B cell (primary cell): ENCODE measurements around the gene CNGB1. TPM values are rescaled to one million over a fixed set of nuclear protein-coding genes. Genes with fewer than 3 reads are reported as not detected.

Source experiments
- ATAC-seq: fragments of 200-7000 bp; cut with Tn5 transposase; one replicate; pipeline ENCODE4 v1.10.0; 2021; ENCODE audit warnings: low read depth, mild to moderate bottlenecking, moderate number of reproducible peaks, moderate library complexity
- CTCF ChIA-PET: fragments of 350-600 bp; sonication (Branson Sonifier 250); formaldehyde crosslinking; loops from one replicate; lab custom pipeline; 2021; ENCODE audit warnings: antibody characterized with exemption, inconsistent platforms; lab: Charles Lee
- POLR2A ChIA-PET: fragments of 350-600 bp; sonication (Branson Sonifier 250); formaldehyde crosslinking; loops from one replicate; lab custom pipeline; 2021; ENCODE audit warnings: antibody characterized with exemption; lab: Charles Lee
- DNase-seq: peaks from one replicate; pipeline ENCODE4 v3.0.0; 2013
- H2AFZ ChIP-seq: 2 replicates; pipeline ENCODE4 v1.6.1; 2012; ENCODE audit warnings: mild to moderate bottlenecking, low read depth, low read length; ENCODE audit not compliant: insufficient read depth, poor library complexity, severe bottlenecking
- H3K27ac ChIP-seq, 2 donors: 1 replicate in 1 of 2; 2 replicates in 1 of 2; pipeline ENCODE4 v1.5.1; 2012 to 2013; ENCODE audit warnings: low read length in 2 of 2, mild to moderate bottlenecking in 2 of 2, moderate library complexity in 1 of 2
- H3K27me3 ChIP-seq, 4 experiments: fragments of 200-600 bp in 1 of 4; sonication (generic) in 1 of 4; replicated peaks in 1 of 4; 1 replicate in 2 of 4; 2 replicates in 2 of 4; pipeline versions ENCODE4 v1.6.1 to v1.7.0; 2013 to 2016; ENCODE audit warnings: low read length in 3 of 4, mild to moderate bottlenecking in 2 of 4, mixed read lengths in 1 of 4, moderate library complexity in 1 of 4; ENCODE audit not compliant: insufficient read depth in 4 of 4, control insufficient read depth in 3 of 4; ENCODE audit errors: control extremely low read depth in 1 of 4
- H3K36me3 ChIP-seq, 2 experiments: replicated peaks in 1 of 2; 1 replicate in 1 of 2; 2 replicates in 1 of 2; pipeline versions ENCODE4 v1.6.1 to v1.7.1; 2013; ENCODE audit warnings: low read length in 1 of 2; ENCODE audit not compliant: insufficient read depth in 2 of 2, control insufficient read depth in 1 of 2; ENCODE audit errors: control extremely low read depth in 1 of 2, extremely low read depth in 1 of 2
- H3K4me1 ChIP-seq, 2 donors: fragments of 200-600 bp in 1 of 2; sonication (generic) in 1 of 2; 1 replicate in 1 of 2; 2 replicates in 1 of 2; pipeline versions ENCODE4 v1.5.1 to v1.6.1; 2013 to 2017; ENCODE audit warnings: low read length in 2 of 2; ENCODE audit not compliant: control insufficient read depth in 2 of 2, insufficient read depth in 2 of 2
- H3K4me2 ChIP-seq: replicated peaks from 2 replicates; pipeline ENCODE3; 2012; ENCODE audit warnings: mild to moderate bottlenecking, low read depth, low read length; ENCODE audit not compliant: poor library complexity, severe bottlenecking
- H3K4me3 ChIP-seq, 5 experiments: fragments of 200-600 bp in 1 of 5; sonication (generic) in 1 of 5; 1 replicate in 3 of 5; 2 replicates in 2 of 5; pipeline versions ENCODE4 v1.5.1 to v1.7.0; 2011 to 2016; ENCODE audit warnings: low read length in 4 of 5, mild to moderate bottlenecking in 4 of 5, low read depth in 2 of 5, control low read depth in 1 of 5, moderate library complexity in 1 of 5; ENCODE audit not compliant: insufficient read depth in 1 of 5; ENCODE audit errors: control extremely low read depth in 1 of 5, extremely low read depth in 1 of 5
- H3K79me2 ChIP-seq: fragments of 200-600 bp; sonication (generic); one replicate; pipeline ENCODE4 v1.6.0; 2016; ENCODE audit warnings: low read length; ENCODE audit not compliant: control insufficient read depth, insufficient read depth
- H3K9ac ChIP-seq: fragments of 200-600 bp; sonication (generic); 2 replicates; pipeline ENCODE4 v1.6.1; 2017; ENCODE audit warnings: mild to moderate bottlenecking, low read length, moderate library complexity
- H3K9me3 ChIP-seq, 3 donors: one replicate each; pipeline versions ENCODE4 v1.6.1 to v1.7.1; 2013; ENCODE audit warnings: low read length in 2 of 3; ENCODE audit not compliant: control insufficient read depth in 2 of 3, insufficient read depth in 1 of 3; ENCODE audit errors: control extremely low read depth in 1 of 3
- H4K20me1 ChIP-seq: 2 replicates; pipeline ENCODE4 v1.6.0; 2012; ENCODE audit warnings: mild to moderate bottlenecking, low read length; ENCODE audit not compliant: insufficient read depth, control insufficient read depth, poor library complexity, severe bottlenecking
- H3K27ac Mint-ChIP-seq: one replicate; pipeline ENCODE4 v1.8.0; 2021; ENCODE audit warnings: mixed read lengths
- H3K27me3 Mint-ChIP-seq: one replicate; pipeline ENCODE4 v1.8.0; 2021; ENCODE audit warnings: mixed read lengths
- H3K4me1 Mint-ChIP-seq: one replicate; pipeline ENCODE4 v1.8.0; 2021; ENCODE audit warnings: mixed read lengths
- H3K4me3 Mint-ChIP-seq: one replicate; pipeline ENCODE4 v1.8.0; 2021; ENCODE audit warnings: mixed read lengths
- H3K9me3 Mint-ChIP-seq: one replicate; pipeline ENCODE4 v1.8.0; 2022; ENCODE audit warnings: mixed read lengths; ENCODE audit not compliant: insufficient read depth
- CTCF ChIP-seq: fragments of 200-600 bp; IDR thresholded peaks from one replicate; pipeline ENCODE4 v1.8.0; 2022; ENCODE audit warnings: antibody characterized with exemption, mild to moderate bottlenecking
- EZH2 ChIP-seq: IDR thresholded peaks from 2 replicates; pipeline ENCODE4 v1.6.1; 2012; ENCODE audit warnings: borderline replicate concordance, low read depth, mild to moderate bottlenecking, moderate library complexity, low read length; ENCODE audit not compliant: insufficient read depth, poor library complexity, severe bottlenecking
- WGBS: methylation state at CpG from one replicate; pipeline ENCODE4 v1.1.5; 2013; ENCODE audit warnings: missing lambda C conversion rate; ENCODE audit not compliant: insufficient coverage; 5-methylcytosine and 5-hydroxymethylcytosine counted together
- intact Hi-C: fragments of 100-400 bp; cut with micrococcal nuclease; formaldehyde crosslinking; loops from one replicate; pipeline ENCODE4 v1.10.0; 2022
- polyA plus RNA-seq: library from polyadenylated mRNA; depleted of rRNA; stranded (reverse); fragments of >200 nt; gene quantifications from 2 replicates; pipeline ENCODE4 v1.2.3, GENCODE V29; 2012
- total RNA-seq, 2 donors: library from RNA; stranded (reverse); fragments of 120-200 nt in 1 of 2; gene quantifications; 1 replicate in 1 of 2; 2 replicates in 1 of 2; pipeline versions ENCODE4 v1.2.3 to v1.2.4, GENCODE V29; 2013 to 2022

Gene CNGB1
- total and polyA plus RNA-seq, 2 donors (not counting 1 experiment from before 2014, with no cell fraction given): not detected

- Histone ChIP-seq H3K9me3 (no peaks in the 10 kb centered on the region), H3K4me3 (no peak overlapping the region), H2AFZ (no peak overlapping the region), H3K79me2 (no peaks in the 10 kb centered on the region), H3K4me1 (no peaks in the 10 kb centered on the region), H3K27ac (no peak overlapping the region), H3K36me3 (no peaks in the 10 kb centered on the region), H3K4me2 (no peak overlapping the region), H3K27me3 (no peaks in the 10 kb centered on the region), H4K20me1 (no peaks in the 10 kb centered on the region), H3K9ac (no peak overlapping the region)
- peaks cover 20% of the 10 kb centered on the region for H3K27me3 Mint-ChIP-seq
- ChIA-PET CTCF (no interaction called here), POLR2A (no interaction called here)
- ATAC-seq (no peak), DNase-seq (no peak)
- intact Hi-C loops: no loop called here
- no peak overlapping the region for H3K27ac Mint-ChIP-seq
- no peak for TF ChIP-seq CTCF
- TF ChIP-seq EZH2: no peak
- no peak overlapping the region for H3K4me3 Mint-ChIP-seq
- no peaks in the 10 kb centered on the region for H3K9me3 Mint-ChIP-seq
- 91% methylated on average over 15 of the region's 16 CpGs for WGBS
- H3K4me1 Mint-ChIP-seq: peaks cover 1% of the 10 kb centered on the region
Observed at GRCh38 chr16:57912529-57913260, 58.2 kb downstream of the CNGB1 start.

GRCh38 chr16:57911743-57912142, 59.2 kb downstream of the CNGB1 start:
- 89% methylated on average over 9 of the region's 9 CpGs for WGBS
- Histone ChIP-seq H3K4me1 (no peaks in the 10 kb centered on the region), H3K9me3 (no peaks in the 10 kb centered on the region), H2AFZ (no peak overlapping the region), H3K9ac (no peak overlapping the region), H3K4me3 (no peak overlapping the region), H3K27me3 (no peaks in the 10 kb centered on the region), H3K36me3 (no peaks in the 10 kb centered on the region), H3K79me2 (no peaks in the 10 kb centered on the region), H4K20me1 (no peaks in the 10 kb centered on the region), H3K27ac (no peak overlapping the region), H3K4me2 (no peak overlapping the region)
- Mint-ChIP-seq H3K27me3 (peaks cover 20% of the 10 kb centered on the region), H3K9me3 (no peaks in the 10 kb centered on the region), H3K4me1 (peaks cover 1% of the 10 kb centered on the region), H3K27ac (no peak overlapping the region), H3K4me3 (no peak overlapping the region)
- POLR2A ChIA-PET: no interaction called here
- TF ChIP-seq CTCF (no peak), EZH2 (no peak)
- intact Hi-C loops: no loop called here
- ATAC-seq: no peak
- CTCF ChIA-PET: no interaction called here
- no peak for DNase-seq
